GM19438 (cell line): ENCODE results near the gene PHKA2.

Experiments used
- ATAC-seq: cut with Tn5 transposase; IDR thresholded peaks from one replicate; pipeline ENCODE4 v1.9.1; 2021; ENCODE audit warnings: low read depth; ENCODE audit not compliant: unreplicated experiment

The PHKA2 gene

GRCh38 chrX:18973527-18974192 lies 10.3 kb downstream of the PHKA2 start:
- no peak for ATAC-seq

- ATAC-seq = no peak
Observed at GRCh38 chrX:18971506-18971905, 12.4 kb downstream of the PHKA2 start.

- ATAC-seq = no peak
Observed at GRCh38 chrX:18970465-18970864, 13.4 kb downstream of the PHKA2 start.

GRCh38 chrX:18966624-18967023 lies 17.3 kb downstream of the PHKA2 start:
- ATAC-seq = no peak

GRCh38 chrX:18964901-18965300 lies 19.0 kb downstream of the PHKA2 start:
- no peak for ATAC-seq

GRCh38 chrX:18964026-18964425 lies 19.9 kb downstream of the PHKA2 start:
- no peak for ATAC-seq

- ATAC-seq = no peak
Observed at GRCh38 chrX:18962329-18962728, 21.6 kb downstream of the PHKA2 start.

GRCh38 chrX:18961686-18962085 lies 22.2 kb downstream of the PHKA2 start:
- ATAC-seq = no peak

- ATAC-seq = no peak
Observed at GRCh38 chrX:18956303-18957032, 27.4 kb downstream of the PHKA2 start.

GRCh38 chrX:18955676-18956075 lies 28.2 kb downstream of the PHKA2 start:
- ATAC-seq = no peak

- no peak for ATAC-seq
Observed at GRCh38 chrX:18951032-18951431, 32.9 kb downstream of the PHKA2 start.

GRCh38 chrX:18949944-18950301 lies 34.0 kb downstream of the PHKA2 start:
- no peak for ATAC-seq

- ATAC-seq = no peak
Observed at GRCh38 chrX:18949291-18949943, 34.5 kb downstream of the PHKA2 start.

- ATAC-seq = no peak
Observed at GRCh38 chrX:18946611-18947010, 37.3 kb downstream of the PHKA2 start.

- no peak for ATAC-seq
Observed at GRCh38 chrX:18946157-18946556, 37.8 kb downstream of the PHKA2 start.

GRCh38 chrX:18945483-18945882 lies 38.4 kb downstream of the PHKA2 start:
- ATAC-seq = no peak

- no peak for ATAC-seq
Observed at GRCh38 chrX:18944482-18944881, 39.4 kb downstream of the PHKA2 start.

- ATAC-seq = no peak
Observed at GRCh38 chrX:18941896-18942295, 42.0 kb downstream of the PHKA2 start.

- no peak for ATAC-seq
Observed at GRCh38 chrX:18938710-18939109, 45.2 kb downstream of the PHKA2 start.

- ATAC-seq = no peak
Observed at GRCh38 chrX:18937173-18937572, 46.7 kb downstream of the PHKA2 start.

GRCh38 chrX:18935893-18936292 lies 48.0 kb downstream of the PHKA2 start:
- ATAC-seq = no peak

- ATAC-seq = no peak
Observed at GRCh38 chrX:18934708-18935107, 49.2 kb downstream of the PHKA2 start.
